ENCODE data around the gene MRPL42.

GRCh38 chr12:93547778-93548177 lies 80.5 kb downstream of the MRPL42 start:
- no peak for TF ChIP-seq EZH2 (IDR thresholded peaks at IDR 0.05; ENCODE audit: low read depth, unreplicated experiment)
- TF ChIP-seq, protein P1, sequence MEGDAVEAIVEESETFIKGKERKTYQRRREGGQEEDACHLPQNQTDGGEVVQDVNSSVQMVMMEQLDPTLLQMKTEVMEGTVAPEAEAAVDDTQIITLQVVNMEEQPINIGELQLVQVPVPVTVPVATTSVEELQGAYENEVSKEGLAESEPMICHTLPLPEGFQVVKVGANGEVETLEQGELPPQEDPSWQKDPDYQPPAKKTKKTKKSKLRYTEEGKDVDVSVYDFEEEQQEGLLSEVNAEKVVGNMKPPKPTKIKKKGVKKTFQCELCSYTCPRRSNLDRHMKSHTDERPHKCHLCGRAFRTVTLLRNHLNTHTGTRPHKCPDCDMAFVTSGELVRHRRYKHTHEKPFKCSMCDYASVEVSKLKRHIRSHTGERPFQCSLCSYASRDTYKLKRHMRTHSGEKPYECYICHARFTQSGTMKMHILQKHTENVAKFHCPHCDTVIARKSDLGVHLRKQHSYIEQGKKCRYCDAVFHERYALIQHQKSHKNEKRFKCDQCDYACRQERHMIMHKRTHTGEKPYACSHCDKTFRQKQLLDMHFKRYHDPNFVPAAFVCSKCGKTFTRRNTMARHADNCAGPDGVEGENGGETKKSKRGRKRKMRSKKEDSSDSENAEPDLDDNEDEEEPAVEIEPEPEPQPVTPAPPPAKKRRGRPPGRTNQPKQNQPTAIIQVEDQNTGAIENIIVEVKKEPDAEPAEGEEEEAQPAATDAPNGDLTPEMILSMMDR (conservative IDR thresholded peaks at IDR 0.05; ENCODE audit: low read depth in 2 of 2), result no peak
- no peak for TF ChIP-seq ZNF331 (CRISPR knock-in tag; IDR thresholded peaks at IDR 0.05; ENCODE audit: low read depth)
- no peak for TF ChIP-seq POLR2AphosphoS5 (IDR thresholded peaks at IDR 0.05; ENCODE audit: low read depth)
- no peak for TF ChIP-seq REST (IDR thresholded peaks at IDR 0.05; ENCODE audit: unreplicated experiment)
- TF ChIP-seq EZH2phosphoT487 (IDR thresholded peaks at IDR 0.05; ENCODE audit: unreplicated experiment), result no peak

All from GM23338 (cell line).